Measurements from ENCODE around the gene MCF2L2.
"Not testable (repeated sequence)": the region's sequence is repeated elsewhere in the genome, so short reads cannot be mapped to it uniquely, and the experiment has no call there.

Gene MCF2L2

DNA sequence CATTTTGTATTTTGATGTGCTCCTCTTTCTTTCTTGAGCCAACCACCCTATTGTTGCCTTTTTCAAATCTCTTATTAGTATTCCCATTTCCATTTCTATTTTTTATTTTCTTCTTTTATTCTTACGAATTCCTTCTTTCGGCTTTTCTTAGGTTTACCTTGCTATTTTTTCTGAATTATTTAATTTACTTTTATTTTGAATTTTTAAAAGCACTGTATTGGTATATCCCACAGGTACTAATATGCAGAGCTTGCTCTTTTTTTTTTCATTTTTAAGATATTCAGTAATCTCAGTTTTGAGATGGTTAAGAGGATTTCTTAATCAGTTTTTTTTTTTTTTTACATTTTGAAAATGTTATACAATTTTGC, 18.4 kb upstream of the MCF2L2 start:
- no peak for DNase-seq (ENCODE audit: low read depth, low spot score)
- H3K4me3 ChIP-seq (ENCODE audit: low read length) = peak overlapping the region; percentile 65

DNA sequence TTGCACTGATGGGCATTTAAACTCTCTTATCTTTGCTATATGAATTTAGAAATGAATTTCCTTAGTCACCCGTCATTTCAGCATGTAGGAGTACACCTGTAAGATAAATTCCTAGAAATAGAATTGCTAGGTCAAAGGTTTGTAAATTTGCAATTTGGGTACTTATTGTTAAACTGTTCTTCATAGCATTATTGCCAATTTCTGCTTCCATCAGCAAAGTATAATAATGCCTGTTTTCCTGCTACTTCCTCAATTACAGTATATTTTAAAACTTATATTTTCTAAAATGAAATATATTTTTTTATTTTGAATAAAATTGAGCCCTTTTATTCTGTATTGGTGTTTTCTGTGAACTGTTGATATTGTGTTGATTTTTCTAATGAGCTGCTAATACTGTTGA, 16.3 kb upstream of the MCF2L2 start:
- no peak for DNase-seq (ENCODE audit: low read depth, low spot score)
- H3K4me3 ChIP-seq (ENCODE audit: low read length) = no peak overlapping the region

DNA sequence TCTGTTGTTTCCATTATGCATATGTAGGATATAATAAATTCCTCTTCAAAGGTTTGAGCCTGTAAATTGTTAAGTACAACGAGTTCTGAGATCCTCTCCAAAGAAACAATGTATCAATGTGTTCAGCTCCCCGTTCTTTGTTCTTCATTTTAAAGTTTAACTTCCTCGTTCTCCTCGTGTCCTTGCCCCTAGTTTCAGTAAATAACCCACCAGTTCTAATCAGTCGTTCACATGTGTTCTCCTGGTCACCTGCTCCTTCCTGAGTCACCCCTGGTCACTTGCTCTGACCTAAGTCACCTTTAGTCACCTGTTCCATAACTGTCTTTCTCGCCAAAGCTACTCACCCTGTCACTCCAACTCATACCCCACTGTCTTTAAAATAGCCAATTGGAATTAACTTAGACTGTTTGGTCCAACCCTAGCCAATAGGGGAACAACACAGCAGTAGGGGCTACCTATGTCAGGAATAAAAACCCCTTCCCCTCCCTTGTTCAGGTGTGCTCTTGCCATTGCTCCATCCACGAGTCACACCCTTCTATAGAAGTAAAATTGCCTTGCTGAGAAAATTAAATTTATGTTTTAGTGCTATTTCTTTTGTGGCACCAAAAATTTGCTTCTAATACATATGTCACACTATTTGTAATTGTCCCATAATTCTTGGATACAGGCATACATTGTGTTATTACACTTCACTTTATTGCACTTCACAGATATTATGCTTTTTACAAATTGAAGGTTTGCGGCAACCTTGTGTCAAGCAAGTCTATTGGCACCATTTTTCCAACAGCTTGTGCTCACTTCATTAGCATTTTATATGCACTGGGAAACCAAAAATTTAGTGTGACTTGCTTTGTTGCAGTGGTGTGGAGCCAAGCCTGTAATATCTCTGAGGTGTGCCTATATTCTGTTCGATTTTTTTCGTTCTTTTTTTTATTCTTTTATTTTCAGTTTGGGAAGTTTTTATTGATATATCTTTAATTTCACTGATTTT, 15.3 kb upstream of the MCF2L2 start:
- H3K4me3 ChIP-seq (ENCODE audit: low read length) = no peak overlapping the region
- no peak for DNase-seq (ENCODE audit: low read depth, low spot score)

DNA sequence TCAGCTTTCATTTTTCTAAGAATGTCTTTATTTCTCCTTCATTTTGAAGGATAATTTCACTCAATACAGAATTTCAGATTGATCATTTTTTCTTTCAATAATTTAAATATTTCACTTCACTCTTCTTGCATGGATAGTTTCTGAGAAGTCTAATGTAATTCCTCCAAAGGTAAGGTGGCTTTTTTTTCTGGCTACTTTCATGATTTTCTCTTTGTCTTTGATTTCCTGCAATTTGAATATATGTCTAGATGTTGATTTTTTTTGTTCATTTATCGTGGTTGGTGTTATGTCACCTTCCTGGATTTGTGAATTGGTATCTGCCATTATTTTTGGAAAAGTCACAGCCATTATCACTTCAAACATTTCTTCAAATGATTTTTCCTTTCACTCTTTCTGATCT, 14.6 kb upstream of the MCF2L2 start:
- no peak overlapping the region for H3K4me3 ChIP-seq (ENCODE audit: low read length)

DNA sequence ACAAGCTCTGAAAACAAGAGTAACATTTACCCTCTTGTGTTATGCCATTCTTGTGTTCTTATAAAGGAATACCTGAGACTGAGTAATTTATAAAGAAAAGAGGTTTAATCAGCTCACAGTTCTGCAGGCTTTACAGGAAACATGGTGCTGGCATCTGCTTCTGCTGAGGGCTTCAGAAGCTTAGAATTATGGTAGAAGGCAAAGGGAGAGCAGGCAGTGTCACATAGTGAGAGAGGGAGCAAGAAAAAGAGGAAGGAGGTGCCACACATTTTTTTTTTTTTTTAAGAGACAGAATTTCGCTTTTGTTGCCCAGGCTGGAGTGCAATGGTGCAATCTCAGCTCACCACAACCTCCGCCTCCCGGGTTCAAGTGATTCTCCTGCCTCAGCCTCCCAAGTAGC, 12.1 kb upstream of the MCF2L2 start:
- H3K4me3 ChIP-seq (ENCODE audit: low read length); DNase-seq (ENCODE audit: low read depth, low spot score): not testable (repeated sequence)

More for the DNA sequence above, 14.6 kb upstream of the MCF2L2 start:
- DNase-seq (ENCODE audit: low read depth, low spot score) = no peak

DNA sequence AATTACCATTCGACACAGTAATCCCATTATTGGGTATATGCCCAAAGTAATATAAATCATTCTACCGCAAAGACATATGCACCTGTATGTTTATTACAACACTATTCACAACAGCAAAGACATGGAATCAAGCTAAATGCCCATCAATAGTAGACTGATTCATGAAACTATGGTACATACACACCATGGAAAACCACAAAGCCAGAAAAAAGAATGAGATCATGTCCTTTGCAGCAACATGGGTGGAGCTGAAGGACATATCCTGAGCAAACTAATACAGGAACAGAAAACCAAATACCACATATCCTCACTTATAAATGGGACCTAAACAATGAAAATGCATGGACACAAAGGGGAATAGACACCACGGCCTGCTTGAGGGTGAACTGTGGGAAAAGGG, 11.1 kb upstream of the MCF2L2 start:
- no peak overlapping the region for H3K4me3 ChIP-seq (ENCODE audit: low read length)
- DNase-seq (ENCODE audit: low read depth, low spot score) = no peak

DNA sequence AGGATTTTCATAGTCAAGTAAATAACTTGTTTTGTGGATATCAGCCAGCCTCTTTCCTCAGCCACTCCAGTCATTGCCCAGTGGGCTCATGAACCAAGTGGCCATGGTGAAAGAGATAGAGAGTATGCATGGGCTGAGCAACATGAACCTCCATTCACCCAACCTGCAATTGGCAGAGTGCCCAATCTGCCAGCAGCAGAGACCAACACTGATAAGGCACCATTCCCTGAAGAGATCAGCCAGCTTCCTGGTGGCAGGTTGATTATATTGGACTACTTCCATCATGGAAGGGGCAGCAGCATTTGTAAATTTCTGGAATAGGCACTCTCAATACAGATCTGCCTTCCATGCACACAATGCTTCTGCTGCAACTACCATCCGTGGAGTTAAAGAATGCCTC, 10.3 kb upstream of the MCF2L2 start:
- no peak for DNase-seq (ENCODE audit: low read depth, low spot score)
- no peak overlapping the region for H3K4me3 ChIP-seq (ENCODE audit: low read length)

DNA sequence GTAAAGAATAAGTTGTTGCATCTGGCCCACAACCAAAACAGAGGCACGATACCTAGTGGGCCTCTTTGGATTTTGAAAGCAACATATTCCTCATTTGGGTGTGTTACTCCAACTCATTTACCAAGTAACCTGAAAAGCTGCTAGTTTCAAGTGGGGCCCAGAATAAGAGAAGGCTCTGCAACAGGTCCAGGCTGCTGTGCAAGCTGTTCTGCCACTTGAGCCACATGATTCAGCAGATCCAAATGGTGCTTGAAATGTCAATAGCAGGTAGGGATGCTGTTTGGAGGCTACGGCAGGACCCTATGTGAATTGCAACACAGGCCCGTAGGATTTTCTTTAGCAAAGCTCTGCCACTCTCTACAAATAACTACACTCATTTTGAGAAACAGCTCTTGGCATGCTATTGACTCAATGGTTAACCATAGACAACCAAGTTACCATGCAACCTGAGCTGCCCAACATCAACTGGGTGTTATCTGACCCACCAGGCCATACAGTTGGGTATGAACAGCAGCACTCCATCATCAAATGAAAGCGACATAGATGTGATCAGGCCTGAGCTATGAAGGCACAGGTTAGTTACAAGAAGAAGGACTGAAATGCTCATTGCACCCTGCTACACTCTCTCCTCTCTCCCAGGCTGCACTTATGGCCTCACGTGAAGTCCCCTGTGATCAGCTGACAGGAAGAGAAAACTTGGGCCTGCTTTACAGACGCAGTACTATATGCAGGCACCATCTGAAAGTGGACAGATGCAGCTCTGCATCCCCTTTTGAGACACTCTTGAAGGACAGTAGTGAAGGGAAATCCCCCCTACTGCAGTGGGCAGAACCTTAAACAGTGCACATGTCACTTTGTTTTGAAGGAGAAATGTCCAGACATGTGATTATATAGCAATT, 9.5 kb upstream of the MCF2L2 start:
- DNase-seq (ENCODE audit: low read depth, low spot score) = no peak
- H3K4me3 ChIP-seq (ENCODE audit: low read length) = no peak overlapping the region

DNA sequence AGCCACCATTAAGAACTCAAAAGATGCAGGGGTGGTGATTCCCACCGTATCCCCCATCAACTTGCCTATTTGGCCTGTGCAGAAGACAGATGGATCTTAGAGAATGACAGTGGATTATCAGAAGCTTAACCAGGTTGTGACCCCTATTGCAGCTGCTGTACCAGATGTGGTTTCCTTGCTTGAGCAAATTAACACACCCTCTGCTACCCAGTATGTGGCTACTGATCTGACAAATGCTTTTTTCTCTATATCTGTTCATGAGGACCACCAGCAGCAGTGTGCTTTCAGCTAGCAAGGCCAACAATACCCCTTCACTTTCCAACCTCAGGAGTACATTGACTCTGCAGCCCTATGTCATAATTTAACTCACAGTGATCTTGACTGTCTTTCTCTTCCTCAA, 8.6 kb upstream of the MCF2L2 start:
- no peak overlapping the region for H3K4me3 ChIP-seq (ENCODE audit: low read length)
- no peak for DNase-seq (ENCODE audit: low read depth, low spot score)

DNA sequence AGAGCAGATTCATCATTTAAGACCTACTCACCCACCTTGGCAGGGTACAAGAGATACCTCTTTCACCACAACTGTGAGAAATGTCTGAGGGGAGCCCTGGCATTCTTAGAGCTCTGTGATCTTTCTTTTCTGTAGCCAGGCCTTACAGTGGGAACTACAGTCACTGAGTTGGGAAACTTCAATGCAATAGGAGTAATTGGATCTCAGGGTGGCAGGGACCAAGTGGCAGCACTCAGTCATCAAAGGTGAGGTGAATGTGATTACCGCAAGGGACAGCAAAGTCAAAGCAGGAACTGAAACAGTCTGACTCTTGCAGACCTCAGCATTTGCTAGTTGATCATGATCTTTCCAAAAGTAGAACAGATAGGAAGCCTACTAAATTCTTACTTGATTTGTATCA, 7.2 kb upstream of the MCF2L2 start:
- no peak for DNase-seq (ENCODE audit: low read depth, low spot score)
- H3K4me3 ChIP-seq (ENCODE audit: low read length) = no peak overlapping the region

DNA sequence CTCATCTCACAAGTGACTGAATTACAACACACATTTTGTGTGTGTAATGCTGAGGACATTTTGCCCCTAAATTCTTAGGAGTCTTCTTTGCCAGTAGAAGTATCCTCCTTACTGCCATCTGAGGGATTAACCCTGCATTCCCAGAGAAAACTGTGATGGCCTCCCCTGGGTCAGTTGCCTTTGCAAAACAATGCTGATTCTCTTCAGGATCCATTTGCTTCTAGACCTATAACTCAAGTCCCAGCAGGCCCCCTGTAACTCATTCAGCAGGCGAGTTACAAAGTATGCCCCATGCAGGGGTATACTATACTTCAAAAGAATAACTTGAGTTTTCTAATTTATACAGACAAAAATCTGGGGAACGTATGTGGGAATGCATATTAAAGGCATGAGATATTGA, 6.6 kb upstream of the MCF2L2 start:
- no peak overlapping the region for H3K4me3 ChIP-seq (ENCODE audit: low read length)
- no peak for DNase-seq (ENCODE audit: low read depth, low spot score)

DNA sequence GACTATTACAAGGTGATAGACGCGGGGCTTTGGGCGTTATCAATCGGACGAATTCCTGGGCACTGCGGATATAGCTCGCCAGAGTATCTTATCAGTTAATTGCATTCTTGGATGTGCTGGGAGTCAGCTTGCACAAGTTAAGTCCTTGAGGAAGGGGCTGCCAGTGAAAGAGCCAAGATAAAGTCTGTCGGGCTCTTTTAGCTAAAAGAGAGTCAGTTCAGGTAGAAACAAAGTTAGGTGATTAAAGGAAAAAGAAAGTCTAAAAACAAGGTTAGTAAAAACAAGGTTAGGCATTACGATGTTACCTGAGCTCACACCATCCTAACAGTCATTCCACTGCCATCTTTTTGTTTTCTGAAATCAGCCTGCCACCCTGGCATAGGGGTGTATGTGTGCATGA, 6.1 kb upstream of the MCF2L2 start:
- no peak overlapping the region for H3K4me3 ChIP-seq (ENCODE audit: low read length)
- no peak for DNase-seq (ENCODE audit: low read depth, low spot score)

DNA sequence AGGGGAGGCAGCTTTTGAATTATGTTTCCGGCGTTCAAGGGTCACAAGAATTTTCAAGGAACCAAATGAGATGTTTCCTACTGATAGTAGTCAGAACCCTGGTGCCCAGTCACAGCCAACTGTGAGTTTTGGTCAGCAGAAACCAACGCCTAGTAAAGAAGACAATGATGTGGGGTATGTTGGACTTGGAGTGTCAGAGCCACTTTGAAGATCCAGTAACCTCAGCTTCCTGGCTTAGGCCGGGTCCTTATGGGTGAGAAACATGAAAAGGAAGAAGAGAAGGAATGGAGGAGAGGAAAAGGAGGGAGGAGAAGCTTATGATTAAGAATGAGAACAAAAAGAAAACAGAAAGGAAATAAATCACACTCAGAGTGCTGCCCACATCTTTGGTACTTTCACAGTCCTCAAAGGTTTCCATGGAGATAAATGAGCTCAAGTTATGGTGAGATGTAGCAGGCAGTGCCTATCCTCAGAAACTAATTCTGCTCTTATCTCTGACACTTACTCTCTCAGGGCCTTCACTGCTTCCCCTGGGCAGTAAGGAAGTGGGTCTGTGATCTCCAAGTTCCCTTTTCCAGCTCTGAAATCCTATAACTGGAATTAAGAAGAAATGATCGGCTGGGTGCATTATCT, 2.0 kb upstream of the MCF2L2 start:
- peak; percentile 58 for DNase-seq (ENCODE audit: low read depth, low spot score)

DNA sequence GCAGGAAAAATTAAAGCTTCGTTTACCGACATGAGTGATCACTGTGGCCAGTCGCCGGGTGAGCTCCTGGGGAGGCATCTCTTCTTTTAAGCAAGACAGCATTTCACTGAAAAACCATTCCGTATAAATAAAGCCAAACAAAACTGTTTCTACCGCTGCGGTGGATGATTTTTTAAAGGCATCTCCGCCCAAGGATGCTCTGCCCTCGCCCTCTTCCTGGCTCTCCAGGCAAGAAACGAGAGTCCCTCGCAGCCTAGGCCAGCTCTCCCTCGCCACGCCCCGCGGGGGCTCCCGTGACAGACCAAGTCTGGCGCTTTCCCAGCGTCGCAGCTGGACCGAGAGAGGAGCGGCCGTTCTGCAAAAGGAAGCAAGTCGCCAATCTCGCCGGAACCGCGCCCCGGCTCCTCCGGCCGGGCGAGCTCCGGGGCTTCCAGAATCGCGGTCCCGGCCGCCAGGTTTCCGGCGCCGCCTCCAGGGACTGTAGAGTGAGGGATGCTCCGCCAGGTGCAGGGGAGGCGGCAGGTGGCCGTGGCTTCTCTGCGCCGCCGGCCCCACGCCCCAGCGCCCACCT, 458 bp downstream of the MCF2L2 start:
- H3K4me3 ChIP-seq (ENCODE audit: low read length) = peak overlapping the region; percentile 72
- no peak for DNase-seq (ENCODE audit: low read depth, low spot score)

More for the DNA sequence above, 2.0 kb upstream of the MCF2L2 start:
- H3K4me3 ChIP-seq (ENCODE audit: low read length) = no peak overlapping the region

DNA sequence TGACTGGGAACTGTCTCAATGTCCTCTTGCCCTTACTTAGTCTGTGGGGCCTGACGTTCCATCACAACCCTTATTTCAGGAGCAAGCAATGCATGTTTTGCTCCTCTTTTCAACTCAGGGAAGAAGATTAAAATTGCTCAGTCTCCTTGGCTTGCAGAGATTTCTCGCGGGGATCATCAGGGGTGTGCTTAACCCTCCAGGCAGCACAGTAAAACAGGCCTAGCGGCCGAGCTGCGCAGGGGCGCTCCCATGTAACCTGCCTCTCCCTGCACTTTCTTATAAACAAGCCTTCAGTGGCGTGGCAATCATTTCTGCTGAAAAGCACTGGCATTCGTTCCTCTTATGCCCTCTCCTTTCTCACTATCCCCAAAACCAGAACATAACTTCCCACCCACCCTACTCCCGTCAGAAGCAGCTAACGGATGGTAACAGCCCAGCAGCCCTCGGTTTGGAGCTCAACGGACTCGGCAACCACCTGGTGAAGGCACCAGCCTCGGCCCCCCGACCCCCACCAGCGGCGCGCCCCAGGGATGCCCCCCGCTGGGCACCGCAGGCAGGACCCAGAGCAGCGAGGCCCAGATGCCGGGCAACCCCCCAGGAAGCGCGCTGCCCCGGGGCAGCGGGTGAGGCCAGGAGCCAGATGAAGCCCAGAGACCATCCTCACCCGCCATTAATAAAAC, 1.1 kb downstream of the MCF2L2 start:
- no peak for DNase-seq (ENCODE audit: low read depth, low spot score)
- peak overlapping the region; percentile 72 for H3K4me3 ChIP-seq (ENCODE audit: low read length)

DNA sequence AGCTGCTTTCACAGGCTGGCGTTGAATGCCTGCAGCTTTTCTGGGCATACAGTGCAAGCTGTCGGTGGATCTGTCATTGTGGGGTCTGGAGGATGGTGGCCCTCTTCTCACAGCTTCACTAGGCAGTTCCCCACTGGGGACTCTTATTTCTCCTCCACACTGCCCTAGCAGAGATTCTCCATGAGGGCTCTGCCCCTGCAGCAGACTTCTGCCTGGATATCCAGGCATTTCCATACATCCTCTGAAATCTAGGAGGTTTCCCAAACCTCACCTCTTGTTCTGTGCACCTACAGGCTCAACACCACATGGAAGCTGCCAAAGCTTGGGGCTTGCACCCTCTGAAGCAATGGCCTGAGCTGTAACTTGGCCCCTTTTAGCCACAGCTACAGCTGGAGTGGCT, 9.6 kb downstream of the MCF2L2 start:
- DNase-seq (ENCODE audit: low read depth, low spot score); H3K4me3 ChIP-seq (ENCODE audit: low read length): not testable (repeated sequence)

DNA sequence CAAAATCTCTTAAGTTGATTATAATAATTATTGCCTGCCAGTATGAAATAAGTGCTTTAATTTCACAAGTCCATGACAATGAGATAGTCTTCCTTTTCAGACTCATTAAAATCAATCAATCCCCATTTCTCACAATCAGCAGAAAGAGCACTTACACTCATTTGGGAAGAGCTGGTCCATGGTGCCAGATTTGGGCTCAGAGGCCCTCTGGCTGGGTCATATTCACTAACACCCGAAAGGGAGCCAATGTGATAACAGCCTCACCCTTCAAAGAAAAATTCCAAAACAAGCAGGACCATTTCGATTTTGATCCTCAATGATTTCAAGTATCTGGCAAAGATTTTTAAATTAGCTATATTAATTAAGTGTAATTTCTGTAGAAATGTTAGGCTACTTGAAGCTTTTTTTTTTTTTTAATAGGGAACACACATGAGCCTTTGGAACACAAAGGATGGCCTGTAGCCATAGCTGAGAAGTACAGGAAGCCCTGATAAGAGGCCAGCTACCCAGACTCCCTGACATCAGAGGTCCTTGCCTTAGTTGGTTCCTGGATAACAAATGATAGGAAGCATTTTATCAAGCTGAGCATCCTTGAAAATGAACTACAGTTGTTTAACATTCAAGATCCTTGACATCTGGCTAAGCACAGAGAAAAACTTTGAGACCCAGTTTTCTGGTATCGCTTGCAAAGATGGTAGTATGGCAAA, 17.1 kb downstream of the MCF2L2 start:
- H3K4me3 ChIP-seq (ENCODE audit: low read length) = no peak overlapping the region
- DNase-seq (ENCODE audit: low read depth, low spot score) = no peak

DNA sequence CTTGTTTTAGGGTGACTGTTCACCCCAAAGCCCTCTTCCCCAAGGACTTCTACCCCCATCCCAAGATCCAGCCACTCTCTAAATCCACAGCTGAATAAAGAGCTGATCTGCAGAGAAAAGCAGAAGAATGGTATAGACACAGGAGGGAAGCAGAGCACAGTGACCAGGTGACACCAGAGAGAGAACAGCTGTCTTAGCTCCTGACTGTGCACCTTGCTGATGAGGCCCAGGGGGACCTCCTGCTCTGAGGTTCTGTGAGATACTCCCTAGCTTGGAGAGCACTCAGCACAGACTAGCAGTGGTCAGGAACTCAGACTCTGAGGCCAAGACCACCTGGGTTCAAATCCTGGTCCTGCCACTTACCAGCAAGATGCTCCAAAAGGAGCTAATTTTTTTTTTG, 17.7 kb downstream of the MCF2L2 start:
- no peak overlapping the region for H3K4me3 ChIP-seq (ENCODE audit: low read length)
- no peak for DNase-seq (ENCODE audit: low read depth, low spot score)

All from Jurkat, Clone E6-1 (cell line).